Osteoblast (primary cell): ENCODE data around the gene NIPSNAP3A. TPM values are rescaled to one million over a fixed set of nuclear protein-coding genes. Genes with fewer than 3 reads are reported as not detected.
"Not testable (repeated sequence)": the region's sequence is repeated elsewhere in the genome, so short reads cannot be mapped to it uniquely, and the experiment has no call there.

Source experiments
- DNase-seq: peaks from one replicate; pipeline ENCODE4 v3.0.0; 2011; ENCODE audit warnings: low spot score, mixed read lengths; ENCODE audit not compliant: insufficient read length; ENCODE audit errors: missing footprints
- H2AFZ ChIP-seq: 2 replicates; pipeline ENCODE4 v1.6.0; 2011; ENCODE audit warnings: mild to moderate bottlenecking, low read length
- H3K27ac ChIP-seq: 2 replicates; pipeline ENCODE4 v1.5.1; 2011; ENCODE audit warnings: mild to moderate bottlenecking, low read depth, low read length, moderate library complexity
- H3K27me3 ChIP-seq: 2 replicates; pipeline ENCODE4 v1.6.0; 2012; ENCODE audit warnings: mild to moderate bottlenecking, control low read depth, inconsistent platforms, low read length, moderate library complexity; ENCODE audit not compliant: insufficient read depth
- H3K36me3 ChIP-seq: 2 replicates; pipeline ENCODE4 v1.5.1; 2011; ENCODE audit warnings: mild to moderate bottlenecking, low read length, control low read depth, moderate library complexity; ENCODE audit not compliant: insufficient read depth
- H3K4me1 ChIP-seq: 2 replicates; pipeline ENCODE4 v1.5.1; 2011; ENCODE audit warnings: mild to moderate bottlenecking, low read length, control low read depth, moderate library complexity; ENCODE audit not compliant: insufficient read depth
- H3K4me2 ChIP-seq: 2 replicates; pipeline ENCODE4 v1.6.0; 2011; ENCODE audit warnings: mild to moderate bottlenecking, low read length; ENCODE audit not compliant: insufficient read depth
- H3K4me3 ChIP-seq: fragments of 200-600 bp; sonication (generic); 3 replicates; pipeline ENCODE4 v1.5.1; 2012; ENCODE audit warnings: mild to moderate bottlenecking, low read length, inconsistent platforms; ENCODE audit not compliant: insufficient read depth
- H3K79me2 ChIP-seq: 2 replicates; pipeline ENCODE4 v1.6.0; 2012; ENCODE audit warnings: mild to moderate bottlenecking, low read length, control low read depth, inconsistent platforms; ENCODE audit not compliant: insufficient read depth
- H3K9me3 ChIP-seq: 2 replicates; pipeline ENCODE4 v1.5.1; 2011; ENCODE audit warnings: low read depth, low read length, control low read depth
- H4K20me1 ChIP-seq: 2 replicates; pipeline ENCODE4 v1.6.0; 2012; ENCODE audit warnings: mild to moderate bottlenecking, low read length, control low read depth; ENCODE audit not compliant: insufficient read depth
- CTCF ChIP-seq: IDR thresholded peaks from 2 replicates; pipeline ENCODE4 v1.5.1; 2011; ENCODE audit warnings: mild to moderate bottlenecking, low read depth, low read length, moderate library complexity; ENCODE audit errors: extremely low read depth
- total RNA-seq: library from RNA; depleted of rRNA; stranded (reverse); fragments of >200 nt; gene quantifications from 2 replicates; pipeline ENCODE4 v1.2.3, GENCODE V29; 2012

The NIPSNAP3A gene
- 42.7 and 43.9 TPM in 2 replicates for total RNA-seq

- H3K27me3 ChIP-seq: no peaks in the 10 kb centered on the region
- peak within 1 kb of the TSS; percentile 99 for H2AFZ ChIP-seq
- peak within 1 kb of the TSS; percentile 84 for H3K27ac ChIP-seq
- H3K4me1 ChIP-seq: peaks cover 12% of the 10 kb centered on the region
- peak within 1 kb of the TSS; percentile 95 for H3K4me3 ChIP-seq
- H3K36me3 ChIP-seq: peaks cover 6% of the 10 kb centered on the region
- H3K4me2 ChIP-seq: peak within 1 kb of the TSS; percentile 96
- TF ChIP-seq CTCF: no peak
- H3K79me2 ChIP-seq: peaks cover 20% of the 10 kb centered on the region
- peak; percentile 90 for DNase-seq
- no peaks in the 10 kb centered on the region for H3K9me3 ChIP-seq
- H4K20me1 ChIP-seq: no peaks in the 10 kb centered on the region
Measured at GRCh38 chr9:104747565-104748358, at the start of gene NIPSNAP3A. NIPSNAP3A (plus strand) TSS chr9:104747683; CDS start chr9:104747793, 110 bp downstream.

- no peaks in the 10 kb centered on the region for H3K27me3 ChIP-seq
- no peak overlapping the region for H3K4me2 ChIP-seq
- no peaks in the 10 kb centered on the region for H3K9me3 ChIP-seq
- H3K27ac ChIP-seq: no peak overlapping the region
- H3K4me3 ChIP-seq: no peak overlapping the region
- no peaks in the 10 kb centered on the region for H3K36me3 ChIP-seq
- H4K20me1 ChIP-seq: no peaks in the 10 kb centered on the region
- no peak overlapping the region for H2AFZ ChIP-seq
- no peaks in the 10 kb centered on the region for H3K4me1 ChIP-seq
- TF ChIP-seq CTCF: no peak
- no peaks in the 10 kb centered on the region for H3K79me2 ChIP-seq
- no peak for DNase-seq
Measured at GRCh38 chr9:104700306-104700705, 47.2 kb upstream of the NIPSNAP3A start.

- not testable (repeated sequence) for H3K9me3 ChIP-seq, H3K27ac ChIP-seq, H4K20me1 ChIP-seq, H3K36me3 ChIP-seq, H3K4me1 ChIP-seq, H3K79me2 ChIP-seq, H3K4me2 ChIP-seq, DNase-seq, H3K27me3 ChIP-seq, H2AFZ ChIP-seq, H3K4me3 ChIP-seq
Measured at GRCh38 chr9:104708737-104709136, 38.7 kb upstream of the NIPSNAP3A start.

- H4K20me1 ChIP-seq: no peaks in the 10 kb centered on the region
- no peak overlapping the region for H3K4me2 ChIP-seq
- H3K9me3 ChIP-seq: no peaks in the 10 kb centered on the region
- H3K27me3 ChIP-seq: no peaks in the 10 kb centered on the region
- no peaks in the 10 kb centered on the region for H3K4me1 ChIP-seq
- H3K4me3 ChIP-seq: no peak overlapping the region
- H3K79me2 ChIP-seq: no peaks in the 10 kb centered on the region
- no peaks in the 10 kb centered on the region for H3K36me3 ChIP-seq
- no peak for TF ChIP-seq CTCF
- H2AFZ ChIP-seq: no peak overlapping the region
- H3K27ac ChIP-seq: no peak overlapping the region
- DNase-seq: no peak
Measured at GRCh38 chr9:104711604-104712003, 35.9 kb upstream of the NIPSNAP3A start.
